HG03045 (cell line): ENCODE results near the gene SLAIN2.

Source experiments
- ATAC-seq: cut with Tn5 transposase; IDR thresholded peaks from one replicate; pipeline ENCODE4 v1.9.1; 2021; ENCODE audit warnings: mild to moderate bottlenecking, moderate library complexity; ENCODE audit not compliant: unreplicated experiment

The SLAIN2 gene

DNA sequence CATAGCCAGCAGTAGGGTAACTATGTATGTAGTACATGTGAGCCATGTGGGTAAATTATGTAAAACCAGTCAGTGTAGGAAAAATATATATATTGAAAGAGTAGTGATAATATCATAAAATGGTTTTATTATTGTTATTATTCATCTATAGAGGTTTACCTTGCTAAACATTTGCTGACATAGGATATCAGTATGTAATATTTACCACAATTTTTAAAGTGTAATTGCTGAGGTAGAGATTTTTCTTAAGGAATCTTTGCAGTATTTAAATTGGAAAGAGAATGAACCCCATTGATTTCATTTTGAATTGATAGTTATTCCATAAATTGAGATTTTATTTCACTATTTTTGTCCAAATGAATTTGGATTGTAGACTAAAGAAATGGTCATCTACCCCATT lies 27.1 kb downstream of the SLAIN2 start:
- no peak for ATAC-seq

DNA sequence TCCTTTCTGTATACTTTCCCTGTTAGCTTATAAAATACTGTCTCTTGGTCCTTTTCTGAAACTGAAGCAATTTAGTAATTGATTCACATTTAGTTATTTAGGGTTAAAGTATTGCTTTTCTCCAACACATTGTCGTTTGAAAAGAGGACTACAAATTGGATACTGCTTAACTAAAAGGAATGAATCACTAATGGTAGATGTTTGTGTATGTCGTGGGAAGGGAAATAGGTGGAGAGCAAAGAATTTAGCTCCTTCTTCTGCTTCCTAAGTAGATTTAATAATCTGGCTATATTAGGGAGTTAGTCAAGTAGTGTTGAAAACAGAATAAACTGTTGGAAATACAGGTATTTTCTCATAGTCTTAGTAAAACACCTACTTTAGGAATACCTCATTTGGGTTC lies 27.9 kb downstream of the SLAIN2 start:
- ATAC-seq = no peak

DNA sequence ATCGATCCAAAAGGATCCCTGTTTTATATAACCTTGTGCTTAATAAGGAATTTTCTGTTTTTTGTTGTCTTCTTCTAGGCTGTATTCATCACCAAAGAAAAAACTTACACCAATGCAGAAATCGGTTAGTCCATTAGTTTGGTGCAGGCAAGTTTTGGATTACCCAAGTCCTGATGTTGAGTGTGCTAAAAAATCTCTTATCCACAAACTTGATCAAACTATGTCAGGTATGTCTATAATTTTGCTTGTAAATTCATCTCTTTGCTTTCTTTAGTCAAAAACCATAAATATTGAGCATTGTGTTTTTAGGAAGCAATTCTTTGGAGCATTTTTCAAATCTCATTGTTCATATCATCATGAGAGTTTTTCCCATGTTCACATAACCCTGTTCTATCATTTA lies 28.4 kb downstream of the SLAIN2 start:
- no peak for ATAC-seq

DNA sequence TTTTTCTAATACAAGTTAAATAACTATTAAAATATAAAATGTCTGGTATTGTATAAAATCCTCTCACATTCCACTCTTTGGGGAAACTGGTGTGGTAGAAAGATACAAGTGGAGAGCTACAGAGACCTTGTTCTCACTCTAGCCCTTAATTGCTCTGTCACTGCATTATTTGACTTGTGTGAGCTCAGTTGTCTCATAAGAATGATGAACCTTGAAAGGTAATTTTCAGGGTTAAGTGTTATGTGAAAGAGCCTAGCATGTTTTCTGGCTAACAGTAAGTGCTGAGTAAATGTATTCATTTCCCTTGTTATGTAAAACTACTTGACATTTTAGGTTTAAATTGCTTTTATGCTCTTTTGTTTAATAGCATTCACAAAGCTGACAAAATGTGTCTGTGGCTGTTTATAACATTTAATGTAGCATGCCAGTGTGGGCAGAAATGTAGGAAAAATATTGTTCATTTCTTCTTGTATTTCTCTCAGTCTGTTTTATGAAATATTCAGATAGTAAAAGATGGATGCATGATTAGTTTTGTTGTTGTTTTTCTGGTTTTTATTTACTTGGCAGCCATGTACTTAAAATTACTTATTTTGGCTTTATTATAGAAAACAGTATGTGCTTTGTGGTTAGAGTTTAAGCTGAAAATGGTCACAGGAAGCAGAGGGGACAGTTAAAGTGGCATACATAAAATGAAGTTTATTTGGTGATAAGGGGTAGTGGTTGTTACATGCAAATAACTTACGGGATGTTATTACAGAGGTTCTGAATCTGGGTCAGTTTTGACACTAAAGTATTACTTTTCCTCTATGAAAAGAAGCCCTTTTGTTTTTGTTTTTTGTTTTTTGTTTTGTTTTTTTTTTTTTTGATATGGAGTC lies 29.2 kb downstream of the SLAIN2 start:
- no peak for ATAC-seq

DNA sequence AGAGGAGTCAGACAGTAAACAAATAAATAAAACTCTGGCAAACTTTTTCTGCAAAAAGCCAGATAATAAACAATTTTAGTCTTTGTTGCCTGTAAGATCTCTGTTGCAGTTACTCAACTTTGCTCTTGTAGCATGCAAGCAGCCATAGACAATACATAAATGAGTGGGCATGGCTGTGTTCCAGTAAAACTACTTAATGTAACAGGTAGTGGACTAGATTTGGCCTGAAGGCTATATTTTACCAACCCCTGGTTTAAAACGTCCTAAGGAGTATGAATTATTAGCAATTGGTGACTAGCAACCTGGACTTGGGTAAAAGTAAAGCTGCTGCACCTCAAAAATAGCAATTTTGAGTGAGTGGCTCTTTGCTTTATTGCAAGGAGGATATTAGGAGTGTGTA lies 30.9 kb downstream of the SLAIN2 start:
- ATAC-seq = no peak

DNA sequence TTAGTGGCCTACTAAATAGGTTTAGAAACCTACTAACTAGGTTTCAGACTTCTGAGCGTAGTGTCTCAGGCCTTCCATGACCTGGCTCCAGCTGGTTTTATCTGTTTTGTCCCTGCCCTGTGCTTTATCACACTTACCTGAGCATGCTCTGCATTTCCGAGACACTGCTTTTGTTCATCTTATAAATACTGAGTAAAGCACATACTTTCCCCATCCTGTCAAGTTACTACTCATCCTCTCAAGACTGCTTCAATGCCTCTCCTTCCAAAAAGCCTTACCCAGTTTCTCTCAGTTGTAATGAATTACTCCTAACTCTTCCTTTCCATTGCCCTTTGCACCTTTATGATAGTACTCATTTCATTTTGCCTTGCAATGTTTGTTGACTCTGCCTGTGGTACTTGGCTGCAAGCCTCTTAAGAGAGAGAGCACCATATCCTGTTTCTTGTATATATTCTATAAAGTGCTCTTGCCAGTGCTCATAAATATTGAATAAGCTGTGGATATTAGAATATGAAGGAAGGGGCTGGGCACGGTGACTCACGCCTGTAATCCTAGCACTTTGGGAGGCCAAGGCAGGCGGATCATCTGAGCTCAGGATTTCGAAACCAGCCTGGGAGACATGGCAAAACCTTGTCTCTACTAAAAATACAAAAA lies 34.4 kb downstream of the SLAIN2 start:
- no peak for ATAC-seq

DNA sequence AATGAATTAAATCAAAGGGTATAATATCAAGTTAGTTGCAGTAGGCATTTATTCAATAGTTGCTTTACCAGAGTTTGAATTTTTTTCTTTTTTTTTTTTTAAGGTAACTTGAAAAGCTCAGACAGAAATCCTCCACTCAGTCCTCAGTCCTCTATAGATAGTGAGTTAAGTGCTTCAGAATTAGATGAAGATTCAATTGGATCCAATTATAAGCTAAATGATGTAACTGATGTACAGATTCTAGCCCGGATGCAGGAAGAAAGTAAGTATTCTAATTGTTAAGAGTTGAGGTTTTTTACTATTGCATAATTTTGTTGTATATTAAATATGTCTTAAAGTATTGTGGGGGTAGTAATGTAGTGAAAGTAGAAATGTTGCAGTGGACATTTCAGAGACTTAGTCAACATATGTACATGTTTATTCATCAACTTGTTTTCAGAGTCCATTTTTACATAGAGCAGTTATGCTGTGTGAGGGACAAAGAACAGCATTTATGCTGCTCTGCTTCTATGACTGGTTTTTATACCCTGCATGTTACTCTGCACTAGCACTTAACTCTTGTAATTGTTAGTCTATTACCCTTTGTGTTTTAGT lies 38.4 kb downstream of the SLAIN2 start:
- no peak for ATAC-seq

DNA sequence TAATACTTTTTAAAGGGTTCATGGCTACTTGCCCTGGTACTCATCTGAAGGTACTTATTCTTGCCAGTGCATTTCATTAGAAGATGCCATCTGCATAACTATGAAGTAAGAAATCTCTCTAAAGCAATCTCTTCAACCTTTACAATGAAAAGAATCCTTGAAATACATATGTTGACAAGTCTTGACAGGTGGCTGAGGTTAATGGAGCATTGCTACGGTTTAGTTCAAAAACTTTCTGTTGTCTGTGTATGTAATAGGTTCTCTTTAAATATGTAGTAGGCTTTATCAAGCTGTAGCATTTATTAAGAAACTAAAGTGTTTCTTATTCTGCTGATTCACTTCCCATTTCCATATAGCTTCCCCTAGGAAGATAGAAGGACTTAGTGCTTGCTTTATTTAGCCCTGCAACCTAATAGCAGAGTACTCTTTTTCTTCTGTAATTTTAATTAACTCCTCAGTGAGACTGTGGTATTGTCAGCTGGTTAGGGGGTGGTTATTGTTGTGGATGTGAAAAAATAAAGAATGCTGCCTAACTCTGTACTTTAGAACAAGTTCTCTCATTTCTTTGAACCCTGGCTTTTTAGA lies 39.3 kb downstream of the SLAIN2 start:
- no peak for ATAC-seq

DNA sequence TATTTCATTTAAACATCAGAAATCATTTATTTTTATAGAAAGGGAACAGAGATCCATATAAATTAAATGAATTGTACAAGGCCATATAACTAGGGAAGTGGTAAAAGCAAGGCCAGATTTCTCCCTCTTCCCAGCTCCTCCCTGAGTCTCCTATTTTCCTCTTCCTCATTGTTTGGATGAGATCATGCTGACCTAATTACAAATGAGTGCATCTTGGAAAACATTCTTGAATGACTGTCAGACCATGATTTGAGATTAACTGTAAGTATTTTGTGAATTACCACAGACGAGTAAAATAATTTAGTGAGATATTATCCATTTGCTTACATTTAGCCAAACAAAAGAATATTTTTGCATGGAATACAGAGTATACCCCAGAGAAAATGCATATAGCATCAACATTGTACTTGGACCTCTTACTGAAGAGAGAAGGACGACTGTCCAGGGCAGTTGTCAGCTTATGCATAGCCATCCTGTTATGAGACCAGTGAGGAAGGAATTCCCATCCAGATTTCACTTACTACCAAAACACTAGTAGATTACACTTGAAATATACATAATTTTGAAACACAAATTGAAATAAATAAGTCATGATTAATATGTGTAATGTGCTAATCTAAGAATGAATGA lies 47.3 kb downstream of the SLAIN2 start:
- ATAC-seq = no peak

DNA sequence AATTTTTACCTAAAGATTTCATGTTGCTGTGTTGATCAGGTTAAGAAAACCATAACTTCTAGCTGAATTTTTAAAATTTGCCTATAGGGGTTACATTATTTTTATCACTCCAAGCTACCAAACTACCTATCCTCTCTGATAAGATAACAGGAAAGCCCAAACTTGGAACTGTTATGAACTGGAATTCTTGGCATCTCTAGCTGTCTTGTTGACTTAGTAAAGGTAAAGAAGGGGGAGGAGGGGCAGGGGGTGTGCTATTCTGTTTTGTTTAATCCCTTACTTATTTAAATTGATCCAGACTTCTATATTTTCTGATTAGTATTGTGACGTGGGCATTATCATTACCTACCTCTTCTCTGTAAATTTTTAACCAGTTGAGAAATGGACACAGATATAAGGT lies 54.7 kb downstream of the SLAIN2 start:
- ATAC-seq = no peak

DNA sequence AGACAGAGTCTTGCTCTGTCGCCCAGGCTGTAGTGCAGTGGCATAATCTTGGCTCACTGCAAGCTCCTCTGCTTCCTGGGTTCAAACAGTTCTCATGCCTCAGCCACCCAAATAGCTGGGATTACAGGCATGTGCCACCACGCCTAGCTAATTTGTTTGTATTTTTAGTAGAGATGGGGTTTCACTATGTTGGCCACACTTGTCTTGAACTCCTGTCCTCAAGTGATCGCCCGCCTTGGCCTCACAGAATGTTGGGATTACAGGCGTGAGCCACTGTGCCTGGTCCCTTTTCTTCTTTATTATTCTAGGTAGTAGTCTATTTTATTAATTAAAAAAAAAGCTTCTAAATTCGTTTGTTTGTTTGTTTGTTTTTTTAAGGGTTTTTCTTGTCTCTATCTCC lies 59.1 kb downstream of the SLAIN2 start:
- no peak for ATAC-seq

DNA sequence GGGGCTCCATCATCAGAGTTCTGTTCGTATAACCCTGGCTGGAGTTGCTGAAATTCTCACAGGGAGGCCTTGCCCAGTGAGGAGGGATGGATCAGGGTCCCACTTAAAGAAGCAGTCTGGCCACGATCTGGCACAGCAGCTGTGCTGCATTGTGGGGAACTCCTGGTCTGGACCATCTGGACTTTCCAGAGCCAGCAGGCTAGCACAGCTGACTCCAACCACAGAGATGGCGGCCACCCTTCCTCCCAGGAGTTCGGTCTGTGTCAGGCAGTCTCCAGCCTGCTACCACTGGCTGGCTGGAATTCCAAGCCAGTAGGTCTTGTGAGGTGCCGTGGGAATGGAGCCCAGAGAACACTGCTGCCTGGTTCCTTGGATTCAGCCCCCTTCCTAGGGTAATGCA lies 62.0 kb downstream of the SLAIN2 start:
- no peak for ATAC-seq

DNA sequence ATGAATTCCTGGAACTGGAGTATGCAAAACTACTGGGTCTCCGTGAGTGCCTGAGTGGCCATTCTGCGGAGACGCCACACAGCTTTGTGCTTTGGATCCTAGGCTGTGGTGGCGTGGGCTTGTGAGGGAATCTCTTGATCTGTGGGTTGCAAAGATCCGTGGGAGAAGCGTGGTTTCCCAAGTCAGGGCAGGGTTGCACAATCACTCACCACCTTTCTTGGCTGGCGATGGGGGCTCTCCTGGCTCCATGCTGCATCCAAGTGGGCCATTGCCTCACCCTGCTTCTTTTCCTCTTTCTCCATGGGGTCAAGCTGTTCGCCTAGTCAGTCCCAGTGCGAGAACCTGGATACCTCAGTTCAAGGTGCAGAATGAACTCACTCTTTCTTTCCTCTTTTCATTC lies 62.5 kb downstream of the SLAIN2 start:
- no peak for ATAC-seq

DNA sequence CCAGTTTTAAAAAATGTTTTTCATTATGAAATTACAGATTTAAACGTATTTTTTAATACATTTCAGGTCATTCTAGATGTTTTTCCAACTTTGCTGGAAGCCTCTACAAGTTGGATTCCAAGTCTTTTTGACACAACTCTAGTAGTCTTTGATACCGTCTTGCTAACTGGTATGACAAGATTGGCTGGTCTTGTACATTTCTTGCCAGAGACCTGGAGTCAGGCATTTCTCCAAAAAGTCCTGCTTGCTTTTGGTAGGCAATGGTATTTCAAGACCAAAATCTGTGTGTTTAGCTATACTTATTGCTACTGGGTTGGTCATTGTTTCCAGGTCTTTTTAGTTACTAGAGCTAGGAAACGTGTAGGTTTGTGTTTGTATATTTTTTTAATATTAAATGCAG lies 64.6 kb downstream of the SLAIN2 start:
- ATAC-seq = no peak

DNA sequence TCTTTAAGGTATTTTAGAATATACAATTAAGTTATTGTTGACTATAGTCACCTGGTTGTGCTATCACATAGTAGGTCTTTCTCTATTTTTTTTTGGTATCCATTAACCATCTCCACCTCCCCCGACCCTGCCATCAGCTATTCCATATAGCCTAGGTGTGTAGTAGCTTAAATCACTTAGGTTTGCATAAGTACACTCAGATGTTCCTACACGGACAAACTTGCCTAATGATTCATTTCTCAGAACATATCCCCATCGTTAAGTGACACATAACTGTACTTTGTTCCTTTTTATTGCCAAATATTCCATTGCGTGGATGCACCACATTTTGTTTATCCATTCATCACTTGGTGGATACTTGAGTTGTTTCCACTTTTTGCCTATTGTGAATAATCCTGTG lies 67.9 kb downstream of the SLAIN2 start:
- no peak for ATAC-seq

DNA sequence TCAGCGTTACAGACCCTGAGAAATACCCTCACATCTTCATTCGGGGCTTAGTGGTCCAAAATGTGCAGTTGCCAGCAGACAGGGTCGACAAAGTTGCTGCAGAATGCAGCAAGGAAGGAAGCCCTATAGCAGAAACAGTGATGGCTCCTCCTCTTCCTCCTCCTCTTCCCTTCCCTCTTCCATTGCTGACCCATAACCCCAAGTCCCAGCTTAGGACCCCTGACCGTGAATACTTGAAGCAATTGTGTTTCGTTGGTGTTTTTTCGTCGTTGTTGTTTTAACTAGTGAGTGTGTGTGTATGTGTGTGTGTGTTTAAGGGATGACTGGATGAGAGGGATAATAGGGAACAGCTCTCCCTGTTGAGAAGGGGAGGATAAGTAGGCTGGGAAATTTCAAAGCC lies 69.5 kb downstream of the SLAIN2 start:
- no peak for ATAC-seq

DNA sequence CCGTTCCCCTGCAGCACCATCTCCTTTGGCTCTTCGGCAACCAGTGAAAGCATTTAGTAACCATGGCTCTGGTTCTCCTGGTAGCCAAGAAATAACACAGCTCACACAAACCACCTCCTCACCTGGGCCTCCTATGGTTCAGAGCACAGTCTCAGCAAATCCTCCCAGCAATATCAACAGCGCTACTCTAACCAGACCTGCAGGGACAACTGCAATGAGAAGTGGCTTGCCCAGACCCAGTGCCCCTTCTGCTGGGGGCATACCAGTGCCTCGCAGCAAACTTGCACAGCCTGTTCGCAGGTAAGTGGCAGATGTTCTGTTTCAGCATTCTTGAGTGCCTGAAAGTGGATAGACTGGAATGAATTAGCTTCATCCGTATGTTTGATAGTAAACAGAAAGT lies 78.8 kb downstream of the SLAIN2 start:
- ATAC-seq = no peak

DNA sequence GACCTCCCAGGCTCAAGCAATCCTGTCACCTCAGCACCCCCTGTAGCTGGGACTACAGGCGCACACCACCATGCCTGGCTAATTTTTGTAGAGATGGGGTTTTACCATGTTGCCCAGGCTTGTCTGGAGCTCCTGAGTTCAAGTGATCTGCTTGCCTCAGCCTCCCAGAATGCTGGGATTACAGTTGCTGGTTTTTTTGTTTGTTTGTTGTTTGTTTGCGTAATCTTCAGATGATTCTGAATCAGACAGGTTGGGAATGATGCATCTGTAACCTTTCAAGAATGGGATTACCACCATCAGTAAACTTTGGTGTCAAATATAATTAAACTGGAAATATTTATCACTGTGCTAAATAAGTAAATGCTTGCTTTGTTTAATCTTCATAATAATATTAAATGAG lies 79.8 kb downstream of the SLAIN2 start:
- ATAC-seq = no peak

DNA sequence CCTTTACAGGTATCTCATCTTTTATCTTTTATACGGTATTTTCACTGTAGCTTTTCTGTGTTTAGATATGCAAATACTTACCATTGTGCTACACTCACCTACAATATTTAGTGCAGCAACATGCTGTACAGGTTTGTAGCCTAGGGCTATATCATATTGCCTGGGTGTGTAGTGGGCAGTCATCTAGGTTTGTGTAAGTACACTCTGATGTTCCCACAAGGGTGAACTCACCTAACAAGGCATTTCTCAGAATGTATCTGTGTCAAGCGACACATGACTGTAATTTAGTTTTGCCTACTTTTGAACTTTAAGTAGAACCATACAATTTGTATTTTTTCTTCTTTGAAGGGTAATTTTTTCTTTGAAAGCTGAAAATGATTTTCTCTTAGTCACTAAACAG lies 87.6 kb downstream of the SLAIN2 start:
- no peak for ATAC-seq

DNA sequence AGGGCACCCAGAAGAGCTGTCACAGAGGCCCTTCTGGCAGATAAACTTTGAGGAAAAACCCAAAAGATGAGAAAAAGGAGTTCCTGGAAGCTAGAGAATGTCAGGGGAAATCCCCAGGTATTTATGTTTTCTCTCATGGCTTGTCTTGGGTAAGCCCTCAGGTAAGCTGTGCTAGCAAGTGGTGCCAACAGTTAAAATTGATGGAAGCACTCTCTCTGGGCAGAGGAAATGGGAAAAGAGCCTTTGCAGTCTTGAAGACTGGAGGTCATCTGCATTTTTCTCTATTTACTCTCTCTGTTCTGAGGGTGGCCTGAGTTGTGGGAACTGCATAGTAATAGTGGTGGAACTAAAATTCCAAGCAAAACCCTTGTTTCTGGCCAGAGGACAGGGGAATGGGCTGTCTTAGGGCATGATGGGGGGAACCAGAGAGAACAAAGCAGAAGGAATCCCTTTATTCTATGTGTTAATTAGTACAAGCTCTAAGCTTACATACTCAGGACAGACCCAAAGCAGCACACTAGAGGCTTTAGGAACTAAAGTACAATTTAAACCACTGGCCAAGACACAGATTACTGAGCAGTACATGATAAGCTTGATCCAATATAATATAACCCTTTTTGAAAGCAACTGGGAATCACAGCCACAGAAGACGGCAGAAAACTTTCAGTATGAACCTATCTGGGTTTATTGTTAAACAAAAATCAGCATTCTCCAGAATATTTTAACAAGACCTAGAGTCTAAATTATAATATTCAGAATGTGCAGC lies 88.6 kb downstream of the SLAIN2 start:
- ATAC-seq = no peak

DNA sequence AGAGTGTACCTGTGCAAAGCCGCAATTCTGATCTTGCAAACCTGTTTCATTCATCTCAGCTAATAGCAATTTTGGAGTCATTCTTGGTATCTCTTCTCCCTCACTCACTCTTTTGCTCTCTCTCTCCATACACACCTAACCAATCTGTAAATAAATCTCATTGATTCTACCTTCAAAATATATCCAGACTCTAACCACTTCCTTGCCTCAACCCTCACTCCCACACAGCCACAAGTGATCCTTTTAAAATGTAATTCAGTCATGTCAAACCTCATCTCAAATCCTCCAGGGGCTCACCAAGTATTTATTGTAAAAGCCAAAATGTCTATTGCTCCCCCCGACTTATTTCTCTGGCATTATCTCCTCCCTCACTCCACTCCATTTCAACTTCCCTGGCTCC lies 90.1 kb downstream of the SLAIN2 start:
- no peak for ATAC-seq
